Bladder microvascular endothelial cell (primary cell): Measurements from ENCODE around the gene SGMS1. TPM values are rescaled to one million over a fixed set of nuclear protein-coding genes. Genes with fewer than 3 reads are reported as not detected.

Experiments used
- total RNA-seq: library from RNA; depleted of rRNA; stranded (reverse); fragments of >200 nt; gene quantifications from 2 replicates; pipeline ENCODE4 v1.2.3, GENCODE V29; 2014

The SGMS1 gene
- total RNA-seq: 32.5 and 43.9 TPM in 2 replicates

DNA sequence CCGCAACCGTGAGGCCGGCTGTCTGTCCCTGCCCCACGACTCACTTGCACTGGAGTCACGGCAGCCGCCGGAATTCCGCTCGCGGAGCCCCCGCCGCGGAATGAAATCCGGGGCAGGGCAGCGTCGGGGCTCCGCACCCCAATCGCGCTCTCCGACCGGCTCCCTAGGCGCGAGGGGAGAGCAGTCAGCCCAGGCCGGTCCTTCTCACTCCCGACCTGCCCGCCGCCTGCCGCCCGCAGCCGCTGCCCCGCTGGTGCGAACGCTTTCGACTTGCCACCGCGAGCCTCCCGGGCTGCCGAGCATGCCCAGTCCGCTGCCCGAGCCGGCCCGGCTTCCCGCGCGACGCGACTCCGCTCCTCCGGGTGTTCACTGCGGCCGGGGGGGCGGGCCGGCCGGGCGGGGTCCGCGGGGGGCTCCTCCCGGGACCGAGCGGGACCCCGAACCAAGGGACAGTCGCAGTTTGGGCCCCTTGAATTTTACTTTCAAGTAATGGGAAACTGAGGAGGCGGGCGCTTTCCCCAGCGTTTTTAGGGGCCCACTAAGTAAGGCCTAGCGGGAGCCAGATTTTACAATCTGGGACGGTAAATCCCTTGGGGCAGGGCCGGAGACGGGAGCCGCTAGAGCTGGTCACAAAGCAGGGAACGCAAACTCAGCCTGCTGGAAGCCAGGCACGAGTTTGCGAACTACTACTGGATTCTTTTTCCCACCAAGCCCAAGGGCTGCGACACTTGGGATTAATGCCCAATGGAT lies at the start of gene SGMS1:
TSS of gene SGMS1 (minus strand) at position 294 of the 750 bp plus-strand sequence. CDS start 279,842 bp downstream, outside the sequence.

Other genes starting within 250 kb of the SGMS1 start
- 0.81 and 2.5 TPM in 2 replicates for gene ASAH2B, start 116.0 kb upstream of the SGMS1 start, total RNA-seq